ENCODE results near the gene ZBTB7C.

GRCh38 chr18:48060970-48061369 lies 348.2 kb downstream of the ZBTB7C start:
- no peak for TF ChIP-seq CTCF (conservative IDR thresholded peaks at IDR 0.05 in 1 of 2, IDR thresholded peaks at IDR 0.05 in 1 of 2; ENCODE audit: extremely low read depth in 1 of 2, insufficient read depth in 1 of 2, low read depth in 1 of 2, low read length in 2 of 2)
- no peak for TF ChIP-seq EZH2 (IDR thresholded peaks at IDR 0.05; ENCODE audit: borderline replicate concordance, low read length)

All from mammary epithelial cell (primary cell).